AG09309 (cell line): ENCODE data around the gene HAAO.

Experiments used
- DNase-seq: peaks from one replicate; pipeline ENCODE4 v3.0.0-alpha.2; 2010; ENCODE audit warnings: low read depth
- H3K4me3 ChIP-seq: 2 replicates; pipeline ENCODE4 v1.5.1; 2011; ENCODE audit warnings: mild to moderate bottlenecking, low read depth, low read length, moderate library complexity; ENCODE audit not compliant: control insufficient read depth
- CTCF ChIP-seq: IDR thresholded peaks from 2 replicates; pipeline ENCODE4 v1.5.1; 2011; ENCODE audit warnings: mild to moderate bottlenecking, low read depth, low read length, inconsistent platforms; ENCODE audit not compliant: insufficient read depth, control insufficient read depth; ENCODE audit errors: missing control alignments

The HAAO gene

GRCh38 chr2:42813763-42814162 is 21.4 kb upstream of the HAAO start:
- no peak for TF ChIP-seq CTCF
- H3K4me3 ChIP-seq, result no peak overlapping the region
- DNase-seq, result no peak

- H3K4me3 ChIP-seq, result no peak overlapping the region
- peak; percentile 37 for TF ChIP-seq CTCF
- no peak for DNase-seq
Measured at GRCh38 chr2:42812899-42813479, 20.6 kb upstream of the HAAO start.

- TF ChIP-seq CTCF, result no peak
- DNase-seq, result no peak
- H3K4me3 ChIP-seq, result peak overlapping the region; percentile 45
Measured at GRCh38 chr2:42810971-42811811, 18.8 kb upstream of the HAAO start.

- no peak for TF ChIP-seq CTCF
- DNase-seq, result peak; percentile 87
- peak overlapping the region; percentile 45 for H3K4me3 ChIP-seq
Measured at GRCh38 chr2:42810121-42810970, 18.0 kb upstream of the HAAO start.

GRCh38 chr2:42809819-42810120 is 17.4 kb upstream of the HAAO start:
- DNase-seq, result peak; percentile 25

More at GRCh38 chr2:42809819-42810120, 17.4 kb upstream of the HAAO start:
- H3K4me3 ChIP-seq, result peak overlapping the region; percentile 45
- TF ChIP-seq CTCF, result peak; percentile 24
